WTC11 (cell line): Measurements from ENCODE around the gene ARHGAP8.

Experiments
- ELF4 ChIP-seq: sonication (generic); formaldehyde crosslinking; IDR thresholded peaks from 2 replicates; pipeline ENCODE4 v1.8.1; 2022; ENCODE audit warnings: low read depth, mild to moderate bottlenecking, moderate library complexity, missing genetic modification reagents
- MAX ChIP-seq: sonication (generic); formaldehyde crosslinking; IDR thresholded peaks from 2 replicates; pipeline ENCODE4 v1.8.0; 2022; ENCODE audit warnings: mild to moderate bottlenecking, missing genetic modification reagents
- NR1H2 ChIP-seq: sonication (generic); formaldehyde crosslinking; IDR thresholded peaks from 2 replicates; pipeline ENCODE4 v1.9.0; 2021; ENCODE audit warnings: mild to moderate bottlenecking, moderate library complexity, missing genetic modification reagents
- TF ChIP-seq, protein P1 (sequence below): fragments of 200-600 bp; IDR thresholded peaks from 2 replicates; pipeline ENCODE4 v1.8.0; 2022; ENCODE audit warnings: antibody characterized with exemption

- no peak for TF ChIP-seq NR1H2
- TF ChIP-seq, protein P1, sequence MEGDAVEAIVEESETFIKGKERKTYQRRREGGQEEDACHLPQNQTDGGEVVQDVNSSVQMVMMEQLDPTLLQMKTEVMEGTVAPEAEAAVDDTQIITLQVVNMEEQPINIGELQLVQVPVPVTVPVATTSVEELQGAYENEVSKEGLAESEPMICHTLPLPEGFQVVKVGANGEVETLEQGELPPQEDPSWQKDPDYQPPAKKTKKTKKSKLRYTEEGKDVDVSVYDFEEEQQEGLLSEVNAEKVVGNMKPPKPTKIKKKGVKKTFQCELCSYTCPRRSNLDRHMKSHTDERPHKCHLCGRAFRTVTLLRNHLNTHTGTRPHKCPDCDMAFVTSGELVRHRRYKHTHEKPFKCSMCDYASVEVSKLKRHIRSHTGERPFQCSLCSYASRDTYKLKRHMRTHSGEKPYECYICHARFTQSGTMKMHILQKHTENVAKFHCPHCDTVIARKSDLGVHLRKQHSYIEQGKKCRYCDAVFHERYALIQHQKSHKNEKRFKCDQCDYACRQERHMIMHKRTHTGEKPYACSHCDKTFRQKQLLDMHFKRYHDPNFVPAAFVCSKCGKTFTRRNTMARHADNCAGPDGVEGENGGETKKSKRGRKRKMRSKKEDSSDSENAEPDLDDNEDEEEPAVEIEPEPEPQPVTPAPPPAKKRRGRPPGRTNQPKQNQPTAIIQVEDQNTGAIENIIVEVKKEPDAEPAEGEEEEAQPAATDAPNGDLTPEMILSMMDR: no peak
- TF ChIP-seq ELF4: no peak
- no peak for TF ChIP-seq MAX (CRISPR knock-in tag)
These were observed 137.0 kb downstream of the ARHGAP8 start for GRCh38 chr22:44889255-44889878.
